HuH-7 (cell line): ENCODE measurements around the gene STAMBP.
"Not testable (repeated sequence)": the region's sequence is repeated elsewhere in the genome, so short reads cannot be mapped to it uniquely, and the experiment has no call there.

Experiments used
- DNase-seq: peaks from one replicate; pipeline ENCODE4 v3.0.0; 2011; ENCODE audit warnings: low spot score

Gene STAMBP

GRCh38 chr2:73887596-73888353 is 59.0 kb downstream of the STAMBP start:
- not testable (repeated sequence) for DNase-seq

GRCh38 chr2:73888388-73888787 is 59.6 kb downstream of the STAMBP start:
- DNase-seq = no peak

GRCh38 chr2:73889206-73889605 is 60.4 kb downstream of the STAMBP start:
- DNase-seq = no peak

- no peak for DNase-seq
Observed at GRCh38 chr2:73890301-73891092, 61.7 kb downstream of the STAMBP start.

GRCh38 chr2:73891276-73891901 is 62.6 kb downstream of the STAMBP start:
- DNase-seq = no peak

- DNase-seq = no peak
Observed at GRCh38 chr2:73892631-73893329, 64.0 kb downstream of the STAMBP start, which contains the start of gene ACTG2. Gene ACTG2 (plus strand): TSS chr2:73893008. CDS start chr2:73901312, 8,304 bp downstream.

- DNase-seq = no peak
Observed at GRCh38 chr2:73893764-73894474, 65.2 kb downstream of the STAMBP start.

- no peak for DNase-seq
Observed at GRCh38 chr2:73894475-73894850, 65.7 kb downstream of the STAMBP start.

GRCh38 chr2:73894877-73895276 is 66.1 kb downstream of the STAMBP start:
- no peak for DNase-seq

- DNase-seq = no peak
Observed at GRCh38 chr2:73895473-73895872, 66.7 kb downstream of the STAMBP start.

- DNase-seq = no peak
Observed at GRCh38 chr2:73896362-73897239, 67.8 kb downstream of the STAMBP start.

GRCh38 chr2:73897240-73897583 is 68.5 kb downstream of the STAMBP start:
- DNase-seq = no peak

GRCh38 chr2:73897934-73898333 is 69.2 kb downstream of the STAMBP start:
- DNase-seq = no peak

- no peak for DNase-seq
Observed at GRCh38 chr2:73899801-73900336, 71.1 kb downstream of the STAMBP start.

- no peak for DNase-seq
Observed at GRCh38 chr2:73901143-73901542, 72.4 kb downstream of the STAMBP start.

GRCh38 chr2:73902284-73902683 is 73.5 kb downstream of the STAMBP start:
- DNase-seq = no peak

GRCh38 chr2:73903313-73903712 is 74.6 kb downstream of the STAMBP start:
- DNase-seq = no peak

- DNase-seq = not testable (repeated sequence)
Observed at GRCh38 chr2:73903949-73904613, 75.3 kb downstream of the STAMBP start.

GRCh38 chr2:73904952-73905351 is 76.2 kb downstream of the STAMBP start:
- no peak for DNase-seq
